GM18519 (cell line): ENCODE data around the gene GZMM.

Source experiments
- ATAC-seq: cut with Tn5 transposase; IDR thresholded peaks from one replicate; pipeline ENCODE4 v1.9.1; 2021; ENCODE audit warnings: mild to moderate bottlenecking, moderate library complexity; ENCODE audit not compliant: unreplicated experiment, low FRiP score

Gene GZMM

GRCh38 chr19:594265-594870, 50.5 kb downstream of the GZMM start:
- ATAC-seq, result no peak

GRCh38 chr19:595326-596262, 51.7 kb downstream of the GZMM start:
- ATAC-seq, result no peak

DNA sequence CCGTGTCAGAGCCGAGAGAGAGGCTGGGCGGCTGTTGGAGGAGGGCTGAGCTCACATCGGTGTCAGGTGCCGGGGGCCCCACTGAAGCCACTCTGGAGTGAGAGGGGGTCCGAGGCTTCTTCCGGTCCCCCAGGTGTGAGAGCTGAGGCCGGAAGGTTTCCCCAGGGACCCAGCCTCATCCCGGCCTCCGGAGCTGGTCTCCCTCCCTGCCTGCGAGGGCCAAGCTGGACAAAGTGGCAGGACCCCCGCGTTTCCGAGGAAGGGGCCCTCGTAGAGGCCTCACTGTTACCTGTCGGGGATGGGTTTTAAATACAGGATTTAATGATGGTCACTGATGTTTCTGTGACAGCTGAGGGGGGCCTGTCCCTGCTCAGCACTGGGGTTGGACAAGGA, 52.4 kb downstream of the GZMM start:
- ATAC-seq, result no peak

DNA sequence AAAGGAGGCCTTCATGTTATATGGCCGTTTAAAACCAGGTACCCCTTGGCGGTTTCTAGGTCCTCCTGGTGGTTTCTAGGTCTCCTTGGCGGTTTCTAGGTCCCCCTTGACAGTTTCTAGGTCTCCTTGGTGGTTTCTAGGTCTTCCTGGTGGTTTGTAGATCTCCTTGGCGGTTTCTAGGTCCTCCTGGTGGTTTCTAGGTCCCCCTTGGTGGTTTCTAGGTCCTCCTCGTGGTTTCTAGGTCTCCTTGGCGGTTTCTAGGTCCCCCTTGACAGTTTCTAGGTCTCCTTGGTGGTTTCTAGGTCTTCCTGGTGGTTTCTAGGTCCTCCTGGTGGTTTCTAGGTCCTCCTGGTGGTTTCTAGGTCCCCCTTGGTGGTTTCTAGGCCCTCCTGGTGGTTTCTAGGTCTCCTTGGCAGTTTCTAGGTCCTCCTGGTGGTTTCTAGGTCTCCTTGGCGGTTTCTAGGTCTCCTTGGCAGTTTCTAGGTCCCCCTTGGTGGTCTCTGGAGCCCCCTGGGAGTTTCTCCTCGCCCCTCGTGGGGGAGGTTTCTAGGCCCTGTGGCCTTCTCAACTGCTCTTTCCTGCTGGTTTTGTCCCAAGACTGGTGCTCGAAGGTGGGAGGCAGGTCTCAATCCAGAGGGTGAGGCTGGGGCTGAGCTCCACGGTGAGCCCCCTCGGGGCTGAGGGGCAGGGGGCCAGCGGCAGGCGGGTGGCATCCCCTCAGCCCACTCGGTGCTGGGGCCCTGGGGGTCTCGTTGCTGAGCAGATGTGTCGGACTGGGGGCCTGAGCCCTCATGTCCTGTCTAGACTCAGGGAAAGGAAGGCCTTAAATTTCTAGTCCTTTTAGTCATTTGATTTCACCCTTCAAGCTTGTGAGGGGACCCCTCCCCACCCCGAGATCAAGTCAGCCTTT, 53.8 kb downstream of the GZMM start:
- no peak for ATAC-seq
